GM12892 (cell line): ENCODE data around the gene DTX3.

ENCODE experiments used
- POLR2A ChIP-seq: IDR thresholded peaks from 2 replicates; pipeline ENCODE4 v1.6.1; 2011; ENCODE audit warnings: low read depth, low read length, control low read depth
- POLR2AphosphoS5 ChIP-seq: IDR thresholded peaks from 2 replicates; pipeline ENCODE4 v1.6.1; 2011; ENCODE audit warnings: low read depth, low read length, control low read depth

DNA sequence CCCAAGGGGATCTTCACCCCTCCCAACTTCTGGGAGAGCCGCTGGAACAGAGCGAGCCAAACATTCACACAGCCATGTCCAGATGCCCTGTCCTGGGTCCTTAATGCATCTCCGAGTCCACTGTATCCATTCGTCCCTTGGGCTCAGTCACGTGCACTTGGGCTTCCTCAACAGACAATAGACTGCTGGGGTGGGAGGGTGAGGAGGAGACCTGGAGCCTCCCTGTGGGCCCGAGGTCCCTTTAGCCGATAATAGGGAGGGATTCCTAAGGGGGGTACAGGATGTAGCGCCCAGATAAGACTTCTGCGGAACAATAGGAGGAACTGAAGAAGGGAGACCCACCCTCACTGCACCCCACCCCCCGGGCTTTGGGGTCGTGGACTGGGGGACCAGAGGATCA, 13.3 kb downstream of the DTX3 start:
- TF ChIP-seq POLR2A (no peak), POLR2AphosphoS5 (no peak)
